GM21390 (cell line): ENCODE data around the gene SSC5D.
A peak's percentile ranks its signal among the peaks of the same experiment; 100 is the strongest.

Source experiments
- ATAC-seq: cut with Tn5 transposase; IDR thresholded peaks from one replicate; pipeline ENCODE4 v1.9.1; 2021; ENCODE audit not compliant: unreplicated experiment

SSC5D gene

GRCh38 chr19:55472463-55472862 is 15.8 kb upstream of the SSC5D start:
- ATAC-seq, result no peak

GRCh38 chr19:55473225-55474012 is 14.8 kb upstream of the SSC5D start:
- ATAC-seq, result no peak

GRCh38 chr19:55474269-55475265 is 13.7 kb upstream of the SSC5D start:
- no peak for ATAC-seq

GRCh38 chr19:55476100-55476775 is 12.0 kb upstream of the SSC5D start, which contains the start of gene ZNF628:
ZNF628 (plus strand) TSS chr19:55476617; CDS start chr19:55479911, 3,294 bp downstream.
- ATAC-seq, result peak; percentile 85

GRCh38 chr19:55477905-55478304 is 10.3 kb upstream of the SSC5D start:
- ATAC-seq, result no peak

GRCh38 chr19:55478364-55478763 is 9.9 kb upstream of the SSC5D start:
- ATAC-seq, result no peak

GRCh38 chr19:55479045-55479444 is 9.2 kb upstream of the SSC5D start:
- ATAC-seq, result no peak

- ATAC-seq, result no peak
Observed at GRCh38 chr19:55479451-55480230, 8.6 kb upstream of the SSC5D start.

- no peak for ATAC-seq
Observed at GRCh38 chr19:55481148-55481793, 7.0 kb upstream of the SSC5D start.

GRCh38 chr19:55481794-55482155 is 6.5 kb upstream of the SSC5D start:
- no peak for ATAC-seq

GRCh38 chr19:55482156-55482961 is 5.9 kb upstream of the SSC5D start:
- no peak for ATAC-seq

GRCh38 chr19:55482967-55483705 is 5.1 kb upstream of the SSC5D start:
- ATAC-seq, result no peak

- no peak for ATAC-seq
Observed at GRCh38 chr19:55483706-55484592, 4.3 kb upstream of the SSC5D start.

- ATAC-seq, result peak; percentile 64
Observed at GRCh38 chr19:55484593-55485438, 3.4 kb upstream of the SSC5D start, which contains the start of gene NAT14. NAT14 (plus strand) TSS chr19:55485188; CDS start chr19:55485709, 521 bp downstream.

- ATAC-seq, result no peak
Observed at GRCh38 chr19:55485439-55486011, 2.7 kb upstream of the SSC5D start.
